GM23338 (cell line): ENCODE measurements around the gene CTDSP2. TPM values are rescaled to one million over a fixed set of nuclear protein-coding genes. Genes with fewer than 3 reads are reported as not detected.
A peak's percentile ranks its signal among the peaks of the same experiment; 100 is the strongest.

Experiments
- ATAC-seq: fragments of 200-7000 bp; cut with Tn5 transposase; 3 replicates; pipeline ENCODE4 v1.9.1; 2020
- DNase-seq: peaks from one replicate; pipeline ENCODE4 v3.0.0-alpha.2; 2015; ENCODE audit warnings: low spot score
- H2AFZ ChIP-seq: fragments of 200-600 bp; sonication (generic); 2 replicates; pipeline ENCODE4 v1.8.0; 2016; ENCODE audit warnings: antibody characterized with exemption, mild to moderate bottlenecking, moderate library complexity
- H3F3A ChIP-seq: fragments of 200-600 bp; sonication (generic); replicated peaks from 2 replicates; pipeline ENCODE4 v1.8.0; 2017; ENCODE audit warnings: antibody characterized with exemption, mixed run types, low read depth
- H3K27ac ChIP-seq: fragments of 200-600 bp; sonication (generic); 2 replicates; pipeline ENCODE4 v1.6.1; 2016; ENCODE audit warnings: low read depth
- H3K27me3 ChIP-seq: fragments of 200-600 bp; sonication (generic); 2 replicates; pipeline ENCODE4 v1.8.0; 2016; ENCODE audit warnings: mild to moderate bottlenecking, mixed run types, moderate library complexity; ENCODE audit not compliant: insufficient read depth
- H3K36me3 ChIP-seq: fragments of 200-600 bp; sonication (generic); 2 replicates; pipeline ENCODE4 v1.8.0; 2016; ENCODE audit warnings: mild to moderate bottlenecking; ENCODE audit not compliant: insufficient read depth
- H3K4me1 ChIP-seq: fragments of 200-600 bp; sonication (generic); 2 replicates; pipeline ENCODE4 v1.8.0; 2016; ENCODE audit warnings: mild to moderate bottlenecking, moderate library complexity; ENCODE audit not compliant: insufficient read depth
- H3K4me2 ChIP-seq: fragments of 200-600 bp; sonication (generic); 2 replicates; pipeline ENCODE4 v1.7.1; 2017; ENCODE audit warnings: mixed run types
- H3K4me3 ChIP-seq: fragments of 200-600 bp; sonication (generic); 2 replicates; pipeline ENCODE4 v1.6.1; 2016; ENCODE audit warnings: mixed run types
- H3K79me2 ChIP-seq: fragments of 200-600 bp; sonication (generic); replicated peaks from 2 replicates; pipeline ENCODE4 v1.8.0; 2017; ENCODE audit warnings: mild to moderate bottlenecking; ENCODE audit not compliant: insufficient read depth
- H3K9me2 ChIP-seq: fragments of 200-600 bp; sonication (generic); 2 replicates; pipeline ENCODE4 v1.8.0; 2017; ENCODE audit not compliant: insufficient read depth
- H4K20me1 ChIP-seq: fragments of 200-600 bp; sonication (generic); replicated peaks from 2 replicates; pipeline ENCODE4 v1.8.0; 2017; ENCODE audit warnings: mild to moderate bottlenecking; ENCODE audit not compliant: insufficient read depth
- H3K27ac Mint-ChIP-seq: 2 replicates; pipeline ENCODE4 v1.8.0; 2020; ENCODE audit warnings: inconsistent platforms, mild to moderate bottlenecking, moderate library complexity, mixed read lengths
- H3K27me3 Mint-ChIP-seq: 3 replicates; pipeline ENCODE4 v1.8.0; 2022; ENCODE audit warnings: low read depth, mild to moderate bottlenecking, moderate library complexity, mixed read lengths, inconsistent platforms; ENCODE audit not compliant: insufficient read depth, poor library complexity
- H3K36me3 Mint-ChIP-seq: 3 replicates; pipeline ENCODE4 v1.8.0; 2021; ENCODE audit warnings: low read depth, mild to moderate bottlenecking, inconsistent platforms, moderate library complexity, mixed read lengths
- H3K4me1 Mint-ChIP-seq: 3 replicates; pipeline ENCODE4 v1.8.0; 2020; ENCODE audit warnings: mild to moderate bottlenecking, inconsistent platforms, mixed read lengths
- H3K4me3 Mint-ChIP-seq: 3 replicates; pipeline ENCODE4 v1.8.0; 2021; ENCODE audit warnings: moderate library complexity, mild to moderate bottlenecking, inconsistent platforms, mixed read lengths
- H3K9me3 Mint-ChIP-seq: 3 replicates; pipeline ENCODE4 v1.8.0; 2020; ENCODE audit warnings: moderate library complexity, mild to moderate bottlenecking, inconsistent platforms, mixed read lengths
- CREB1 ChIP-seq: fragments of 250-450 bp; sonication (Bioruptor Pico); IDR thresholded peaks from 2 replicates; pipeline ENCODE4 v1.5.0; 2020; ENCODE audit warnings: low read depth, mild to moderate bottlenecking, moderate library complexity
- EZH2 ChIP-seq: fragments of 200-600 bp; sonication (generic); IDR thresholded peaks from one replicate; pipeline ENCODE4 v1.8.0; 2017; ENCODE audit warnings: antibody characterized with exemption, mild to moderate bottlenecking, low read depth; ENCODE audit not compliant: unreplicated experiment
- EZH2phosphoT487 ChIP-seq: fragments of 200-600 bp; sonication (generic); IDR thresholded peaks from one replicate; pipeline ENCODE4 v1.8.1; 2018; ENCODE audit warnings: antibody characterized with exemption; ENCODE audit not compliant: unreplicated experiment
- JUNB ChIP-seq: IDR thresholded peaks from one replicate; pipeline ENCODE4 v1.6.1; 2016; ENCODE audit warnings: antibody characterized with exemption; ENCODE audit not compliant: unreplicated experiment
- NANOG ChIP-seq: IDR thresholded peaks from 2 replicates; pipeline ENCODE4 v1.6.1; 2016; ENCODE audit warnings: antibody characterized with exemption, borderline replicate concordance
- REST ChIP-seq: IDR thresholded peaks from one replicate; pipeline ENCODE4 v1.6.1; 2018; ENCODE audit warnings: antibody characterized with exemption; ENCODE audit not compliant: unreplicated experiment
- ZNF114 ChIP-seq: fragments of 250-450 bp; sonication (Bioruptor Pico); IDR thresholded peaks from 2 replicates; pipeline ENCODE4 v1.5.0; 2020; ENCODE audit warnings: mild to moderate bottlenecking, moderate library complexity
- ZNF331 ChIP-seq: fragments of 250-450 bp; sonication (Bioruptor Pico); IDR thresholded peaks from 2 replicates; pipeline ENCODE4 v1.5.0; 2020; ENCODE audit warnings: low read depth, mild to moderate bottlenecking, moderate library complexity
- polyA plus RNA-seq: library from polyadenylated mRNA; unstranded; fragments of >200 nt; fragmentation: Nextera tagmentation; extraction: Ambion mirVana; gene quantifications from 2 replicates; pipeline ENCODE4 v1.2.1, GENCODE V29; 2016
- total RNA-seq: library from RNA; depleted of rRNA; stranded (reverse); fragments of >200 nt; shearing (Covaris generic); gene quantifications from 2 replicates; pipeline ENCODE4 v1.2.3, GENCODE V29; 2014
- TF ChIP-seq, protein P1 (sequence below), 2 experiments: fragments of 200-600 bp in 1 of 2; sonication (generic) in 1 of 2; conservative IDR thresholded peaks; 2 replicates each; pipeline versions ENCODE4 v1.5.1 to v1.6.1; 2016 to 2017; ENCODE audit warnings: antibody characterized with exemption in 2 of 2, low read depth in 2 of 2, mild to moderate bottlenecking in 2 of 2, moderate library complexity in 1 of 2
- TF ChIP-seq, protein P2 (sequence below): fragments of 250-450 bp; sonication (Bioruptor Pico); IDR thresholded peaks from 2 replicates; pipeline ENCODE4 v1.5.0; 2020; ENCODE audit warnings: mild to moderate bottlenecking, moderate library complexity

The CTDSP2 gene
- total and polyA plus RNA-seq, 2 experiments from 2014 or later: 22.8 to 81.9 TPM

- H3F3A ChIP-seq: 0 out of 2 replicates have a peak, but pooled peaks cover 4% of the 10 kb centered on the region
- peaks cover 13% of the 10 kb centered on the region for H3K27me3 ChIP-seq
- H4K20me1 ChIP-seq: no peaks in the 10 kb centered on the region
- DNase-seq (no peak), ATAC-seq (no peak)
- Mint-ChIP-seq H3K9me3 (no peaks in the 10 kb centered on the region; the same call in 2 of the 3 replicates), H3K4me3 (no peak overlapping the region), H3K27me3 (peaks cover 13% of the 10 kb centered on the region), H3K4me1 (peaks cover 20% of the 10 kb centered on the region), H3K27ac (no peak overlapping the region), H3K36me3 (peaks cover 2% of the 10 kb centered on the region; the same call in 1 of the 3 replicates)
- TF ChIP-seq EZH2phosphoT487 (no peak), REST (no peak), EZH2 (no peak), ZNF114 (CRISPR knock-in tag) (no peak), CREB1 (no peak), ZNF331 (CRISPR knock-in tag) (no peak), NANOG (no peak), JUNB (no peak)
- TF ChIP-seq, protein P1, sequence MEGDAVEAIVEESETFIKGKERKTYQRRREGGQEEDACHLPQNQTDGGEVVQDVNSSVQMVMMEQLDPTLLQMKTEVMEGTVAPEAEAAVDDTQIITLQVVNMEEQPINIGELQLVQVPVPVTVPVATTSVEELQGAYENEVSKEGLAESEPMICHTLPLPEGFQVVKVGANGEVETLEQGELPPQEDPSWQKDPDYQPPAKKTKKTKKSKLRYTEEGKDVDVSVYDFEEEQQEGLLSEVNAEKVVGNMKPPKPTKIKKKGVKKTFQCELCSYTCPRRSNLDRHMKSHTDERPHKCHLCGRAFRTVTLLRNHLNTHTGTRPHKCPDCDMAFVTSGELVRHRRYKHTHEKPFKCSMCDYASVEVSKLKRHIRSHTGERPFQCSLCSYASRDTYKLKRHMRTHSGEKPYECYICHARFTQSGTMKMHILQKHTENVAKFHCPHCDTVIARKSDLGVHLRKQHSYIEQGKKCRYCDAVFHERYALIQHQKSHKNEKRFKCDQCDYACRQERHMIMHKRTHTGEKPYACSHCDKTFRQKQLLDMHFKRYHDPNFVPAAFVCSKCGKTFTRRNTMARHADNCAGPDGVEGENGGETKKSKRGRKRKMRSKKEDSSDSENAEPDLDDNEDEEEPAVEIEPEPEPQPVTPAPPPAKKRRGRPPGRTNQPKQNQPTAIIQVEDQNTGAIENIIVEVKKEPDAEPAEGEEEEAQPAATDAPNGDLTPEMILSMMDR (conservative IDR thresholded peaks at IDR 0.05; ENCODE audit: low read depth in 2 of 2): no peak
- TF ChIP-seq, protein P2, sequence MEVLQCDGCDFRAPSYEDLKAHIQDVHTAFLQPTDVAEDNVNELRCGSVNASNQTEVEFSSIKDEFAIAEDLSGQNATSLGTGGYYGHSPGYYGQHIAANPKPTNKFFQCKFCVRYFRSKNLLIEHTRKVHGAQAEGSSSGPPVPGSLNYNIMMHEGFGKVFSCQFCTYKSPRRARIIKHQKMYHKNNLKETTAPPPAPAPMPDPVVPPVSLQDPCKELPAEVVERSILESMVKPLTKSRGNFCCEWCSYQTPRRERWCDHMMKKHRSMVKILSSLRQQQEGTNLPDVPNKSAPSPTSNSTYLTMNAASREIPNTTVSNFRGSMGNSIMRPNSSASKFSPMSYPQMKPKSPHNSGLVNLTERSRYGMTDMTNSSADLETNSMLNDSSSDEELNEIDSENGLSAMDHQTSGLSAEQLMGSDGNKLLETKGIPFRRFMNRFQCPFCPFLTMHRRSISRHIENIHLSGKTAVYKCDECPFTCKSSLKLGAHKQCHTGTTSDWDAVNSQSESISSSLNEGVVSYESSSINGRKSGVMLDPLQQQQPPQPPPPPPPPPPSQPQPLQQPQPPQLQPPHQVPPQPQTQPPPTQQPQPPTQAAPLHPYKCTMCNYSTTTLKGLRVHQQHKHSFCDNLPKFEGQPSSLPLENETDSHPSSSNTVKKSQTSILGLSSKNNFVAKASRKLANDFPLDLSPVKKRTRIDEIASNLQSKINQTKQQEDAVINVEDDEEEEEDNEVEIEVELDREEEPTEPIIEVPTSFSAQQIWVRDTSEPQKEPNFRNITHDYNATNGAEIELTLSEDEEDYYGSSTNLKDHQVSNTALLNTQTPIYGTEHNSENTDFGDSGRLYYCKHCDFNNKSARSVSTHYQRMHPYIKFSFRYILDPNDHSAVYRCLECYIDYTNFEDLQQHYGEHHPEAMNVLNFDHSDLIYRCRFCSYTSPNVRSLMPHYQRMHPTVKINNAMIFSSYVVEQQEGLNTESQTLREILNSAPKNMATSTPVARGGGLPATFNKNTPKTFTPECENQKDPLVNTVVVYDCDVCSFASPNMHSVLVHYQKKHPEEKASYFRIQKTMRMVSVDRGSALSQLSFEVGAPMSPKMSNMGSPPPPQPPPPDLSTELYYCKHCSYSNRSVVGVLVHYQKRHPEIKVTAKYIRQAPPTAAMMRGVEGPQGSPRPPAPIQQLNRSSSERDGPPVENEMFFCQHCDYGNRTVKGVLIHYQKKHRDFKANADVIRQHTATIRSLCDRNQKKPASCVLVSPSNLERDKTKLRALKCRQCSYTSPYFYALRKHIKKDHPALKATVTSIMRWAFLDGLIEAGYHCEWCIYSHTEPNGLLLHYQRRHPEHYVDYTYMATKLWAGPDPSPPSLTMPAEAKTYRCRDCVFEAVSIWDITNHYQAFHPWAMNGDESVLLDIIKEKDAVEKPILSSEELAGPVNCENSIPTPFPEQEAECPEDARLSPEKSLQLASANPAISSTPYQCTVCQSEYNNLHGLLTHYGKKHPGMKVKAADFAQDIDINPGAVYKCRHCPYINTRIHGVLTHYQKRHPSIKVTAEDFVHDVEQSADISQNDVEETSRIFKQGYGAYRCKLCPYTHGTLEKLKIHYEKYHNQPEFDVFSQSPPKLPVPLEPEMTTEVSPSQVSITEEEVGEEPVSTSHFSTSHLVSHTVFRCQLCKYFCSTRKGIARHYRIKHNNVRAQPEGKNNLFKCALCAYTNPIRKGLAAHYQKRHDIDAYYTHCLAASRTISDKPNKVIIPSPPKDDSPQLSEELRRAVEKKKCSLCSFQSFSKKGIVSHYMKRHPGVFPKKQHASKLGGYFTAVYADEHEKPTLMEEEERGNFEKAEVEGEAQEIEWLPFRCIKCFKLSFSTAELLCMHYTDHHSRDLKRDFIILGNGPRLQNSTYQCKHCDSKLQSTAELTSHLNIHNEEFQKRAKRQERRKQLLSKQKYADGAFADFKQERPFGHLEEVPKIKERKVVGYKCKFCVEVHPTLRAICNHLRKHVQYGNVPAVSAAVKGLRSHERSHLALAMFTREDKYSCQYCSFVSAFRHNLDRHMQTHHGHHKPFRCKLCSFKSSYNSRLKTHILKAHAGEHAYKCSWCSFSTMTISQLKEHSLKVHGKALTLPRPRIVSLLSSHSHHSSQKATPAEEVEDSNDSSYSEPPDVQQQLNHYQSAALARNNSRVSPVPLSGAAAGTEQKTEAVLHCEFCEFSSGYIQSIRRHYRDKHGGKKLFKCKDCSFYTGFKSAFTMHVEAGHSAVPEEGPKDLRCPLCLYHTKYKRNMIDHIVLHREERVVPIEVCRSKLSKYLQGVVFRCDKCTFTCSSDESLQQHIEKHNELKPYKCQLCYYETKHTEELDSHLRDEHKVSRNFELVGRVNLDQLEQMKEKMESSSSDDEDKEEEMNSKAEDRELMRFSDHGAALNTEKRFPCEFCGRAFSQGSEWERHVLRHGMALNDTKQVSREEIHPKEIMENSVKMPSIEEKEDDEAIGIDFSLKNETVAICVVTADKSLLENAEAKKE (CRISPR knock-in tag): no peak
- H3K27ac ChIP-seq: no peak overlapping the region
- H3K4me3 ChIP-seq: no peak overlapping the region
- H3K4me1 ChIP-seq: peaks cover 14% of the 10 kb centered on the region; the same call in 1 of the 2 replicates
- H2AFZ ChIP-seq: 0 out of 2 replicates have a peak overlapping the region, but pooled peaks have one; percentile 32
- no peaks in the 10 kb centered on the region for H3K79me2 ChIP-seq
- H3K36me3 ChIP-seq: no peaks in the 10 kb centered on the region
- H3K4me2 ChIP-seq: no peak overlapping the region
- H3K9me2 ChIP-seq: no peaks in the 10 kb centered on the region
Observed at GRCh38 chr12:57869927-57870318, 23.4 kb upstream of the CTDSP2 start.
